Endodermal cell (in vitro differentiated cells): Measurements from ENCODE around the gene ARHGEF9. TPM values are rescaled to one million over a fixed set of nuclear protein-coding genes. Genes with fewer than 3 reads are reported as not detected.

Experiments used
- DNase-seq: peaks from one replicate; pipeline ENCODE4 v3.0.0-alpha.2; 2017
- H3K27ac ChIP-seq: 2 replicates; pipeline ENCODE4 v1.5.1; 2013; ENCODE audit warnings: mild to moderate bottlenecking, low read depth, low read length, moderate library complexity
- H3K27me3 ChIP-seq: 2 replicates; pipeline ENCODE4 v1.6.1; 2013; ENCODE audit warnings: mild to moderate bottlenecking, low read length, moderate library complexity; ENCODE audit not compliant: insufficient read depth, control insufficient read depth, poor library complexity, severe bottlenecking
- H3K36me3 ChIP-seq: 2 replicates; pipeline ENCODE4 v1.7.0; 2013; ENCODE audit warnings: mild to moderate bottlenecking, low read length, moderate library complexity; ENCODE audit not compliant: control insufficient read depth, insufficient read depth
- H3K4me1 ChIP-seq: one replicate; pipeline ENCODE4 v1.7.0; 2013; ENCODE audit warnings: low read length; ENCODE audit not compliant: control insufficient read depth, insufficient read depth
- H3K4me3 ChIP-seq: 2 replicates; pipeline ENCODE4 v1.5.1; 2013; ENCODE audit warnings: mild to moderate bottlenecking, low read length, moderate library complexity
- H3K9ac ChIP-seq: 2 replicates; pipeline ENCODE4 v1.6.1; 2013; ENCODE audit warnings: mild to moderate bottlenecking, low read length, moderate library complexity; ENCODE audit not compliant: poor library complexity, severe bottlenecking; ENCODE audit errors: extremely low read depth
- H3K9me3 ChIP-seq: 2 replicates; pipeline ENCODE4 v1.6.1; 2013; ENCODE audit warnings: mild to moderate bottlenecking, low read length, moderate library complexity; ENCODE audit not compliant: control insufficient read depth
- H3K27ac Mint-ChIP-seq: 2 replicates; pipeline ENCODE4 v1.8.0; 2020; ENCODE audit warnings: mixed read lengths
- H3K27me3 Mint-ChIP-seq: 2 replicates; pipeline ENCODE4 v1.8.0; 2021; ENCODE audit warnings: mild to moderate bottlenecking, mixed read lengths; ENCODE audit not compliant: insufficient read depth
- H3K36me3 Mint-ChIP-seq: 2 replicates; pipeline ENCODE4 v1.8.0; 2020; ENCODE audit warnings: low read depth, mixed read lengths
- H3K4me1 Mint-ChIP-seq: 2 replicates; pipeline ENCODE4 v1.8.0; 2020; ENCODE audit warnings: mixed read lengths
- H3K4me3 Mint-ChIP-seq: 2 replicates; pipeline ENCODE4 v1.8.0; 2020; ENCODE audit warnings: mild to moderate bottlenecking, moderate library complexity, mixed read lengths
- H3K9me3 Mint-ChIP-seq: 2 replicates; pipeline ENCODE4 v1.8.0; 2020; ENCODE audit warnings: mild to moderate bottlenecking, mixed read lengths
- WGBS, 2 experiments: methylation state at CpG; one replicate each; pipeline versions ENCODE4 v1.1.5 to v1.1.7; 2013; ENCODE audit warnings: missing lambda C conversion rate in 2 of 2, mixed read lengths in 1 of 2; ENCODE audit not compliant: insufficient coverage in 1 of 2, insufficient read length in 1 of 2; 5-methylcytosine and 5-hydroxymethylcytosine counted together
- microRNA-seq: library from miRNA; unstranded; fragments of <30 nt; microRNA quantifications from one replicate; pipeline ENCODE4 v1.2.0, GENCODE V29; 2020; ENCODE audit warnings: borderline microRNAs expressed
- total RNA-seq, 2 donors: library from RNA; stranded (reverse); fragmentation: NEBNext Ultra II Directional in 1 of 2; extraction: Animal tissue kit (Norgen Biotek cat#: 25700) in 1 of 2; gene quantifications; 2 replicates in 1 of 2; 3 replicates in 1 of 2; pipeline ENCODE4 v1.2.1, GENCODE V29; 2021
- TF ChIP-seq, protein P1 (sequence below): fragments of 200-600 bp; sonication (generic); conservative IDR thresholded peaks from 2 replicates; pipeline ENCODE4 v1.5.0; 2021; ENCODE audit warnings: antibody characterized with exemption, mild to moderate bottlenecking

Gene ARHGEF9
- total RNA-seq, 2 donors from 2014 or later = 12.2 to 16.8 TPM

- peaks cover 69% of the 10 kb centered on the region for H3K9me3 Mint-ChIP-seq
- H3K4me1 ChIP-seq = no peaks in the 10 kb centered on the region
- H3K9me3 ChIP-seq = no peaks in the 10 kb centered on the region
- H3K27ac ChIP-seq = no peak overlapping the region
- no peak overlapping the region for H3K4me3 ChIP-seq
- no peaks in the 10 kb centered on the region for H3K36me3 ChIP-seq
- H3K9ac ChIP-seq = no peak overlapping the region
- H3K27me3 Mint-ChIP-seq = no peaks in the 10 kb centered on the region
- peaks cover 19% of the 10 kb centered on the region for H3K36me3 Mint-ChIP-seq
- DNase-seq = no peak
- TF ChIP-seq, protein P1, sequence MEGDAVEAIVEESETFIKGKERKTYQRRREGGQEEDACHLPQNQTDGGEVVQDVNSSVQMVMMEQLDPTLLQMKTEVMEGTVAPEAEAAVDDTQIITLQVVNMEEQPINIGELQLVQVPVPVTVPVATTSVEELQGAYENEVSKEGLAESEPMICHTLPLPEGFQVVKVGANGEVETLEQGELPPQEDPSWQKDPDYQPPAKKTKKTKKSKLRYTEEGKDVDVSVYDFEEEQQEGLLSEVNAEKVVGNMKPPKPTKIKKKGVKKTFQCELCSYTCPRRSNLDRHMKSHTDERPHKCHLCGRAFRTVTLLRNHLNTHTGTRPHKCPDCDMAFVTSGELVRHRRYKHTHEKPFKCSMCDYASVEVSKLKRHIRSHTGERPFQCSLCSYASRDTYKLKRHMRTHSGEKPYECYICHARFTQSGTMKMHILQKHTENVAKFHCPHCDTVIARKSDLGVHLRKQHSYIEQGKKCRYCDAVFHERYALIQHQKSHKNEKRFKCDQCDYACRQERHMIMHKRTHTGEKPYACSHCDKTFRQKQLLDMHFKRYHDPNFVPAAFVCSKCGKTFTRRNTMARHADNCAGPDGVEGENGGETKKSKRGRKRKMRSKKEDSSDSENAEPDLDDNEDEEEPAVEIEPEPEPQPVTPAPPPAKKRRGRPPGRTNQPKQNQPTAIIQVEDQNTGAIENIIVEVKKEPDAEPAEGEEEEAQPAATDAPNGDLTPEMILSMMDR = no peak
- no peaks in the 10 kb centered on the region for H3K4me1 Mint-ChIP-seq
- WGBS, 2 experiments = 92% methylated on average over 3 of the region's 5 CpGs; no CpG with 5 or more reads in 1 of the 2 experiments
- H3K27me3 ChIP-seq = no peaks in the 10 kb centered on the region
- no peak overlapping the region for H3K27ac Mint-ChIP-seq
- H3K4me3 Mint-ChIP-seq = no peak overlapping the region
These were observed 149.3 kb downstream of the ARHGEF9 start for GRCh38 chrX:63635750-63636149.

DNA sequence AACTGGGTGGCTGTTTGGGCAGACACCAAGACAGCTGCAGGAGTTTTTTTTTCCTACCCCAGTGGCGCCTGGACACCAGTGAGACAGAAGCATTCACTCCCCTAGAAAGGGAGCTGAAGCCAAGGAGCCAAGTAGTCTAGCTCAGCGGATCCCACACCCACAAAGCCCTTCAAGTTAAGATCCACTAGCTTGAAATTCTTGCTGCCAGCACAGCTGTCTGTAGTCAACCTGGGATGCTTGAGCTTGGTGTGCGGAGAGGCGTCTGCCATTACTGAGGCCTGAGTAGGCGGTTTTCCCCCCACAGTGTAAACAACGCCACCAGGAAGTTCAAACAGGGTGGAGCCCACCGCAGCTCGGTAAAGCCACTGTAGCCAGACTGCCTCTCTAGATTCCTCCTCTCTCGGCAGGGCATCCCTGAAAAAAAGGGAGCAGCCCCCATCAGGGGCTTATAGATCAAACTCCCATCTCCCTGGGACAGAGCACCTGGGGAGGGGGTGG, 171.4 kb downstream of the ARHGEF9 start:
- no peaks in the 10 kb centered on the region for H3K27me3 ChIP-seq
- H3K36me3 ChIP-seq = no peaks in the 10 kb centered on the region
- peaks cover 75% of the 10 kb centered on the region for H3K9me3 Mint-ChIP-seq
- H3K9me3 ChIP-seq = no peaks in the 10 kb centered on the region
- no peak overlapping the region for H3K4me3 Mint-ChIP-seq
- TF ChIP-seq, protein P1 = no peak
- H3K9ac ChIP-seq = no peak overlapping the region
- DNase-seq = no peak
- no peak overlapping the region for H3K4me3 ChIP-seq
- H3K4me1 Mint-ChIP-seq = no peaks in the 10 kb centered on the region
- 78 to 89% methylated on average over 3 to 9 of the region's 9 CpGs for WGBS, 2 experiments
- H3K27ac Mint-ChIP-seq = no peak overlapping the region
- no peaks in the 10 kb centered on the region for H3K4me1 ChIP-seq
- no peaks in the 10 kb centered on the region for H3K36me3 Mint-ChIP-seq
- no peaks in the 10 kb centered on the region for H3K27me3 Mint-ChIP-seq
- H3K27ac ChIP-seq = no peak overlapping the region

- H3K27ac Mint-ChIP-seq = no peak overlapping the region
- no peaks in the 10 kb centered on the region for H3K27me3 Mint-ChIP-seq
- no peak for DNase-seq
- Histone ChIP-seq H3K9me3 (no peaks in the 10 kb centered on the region), H3K4me1 (no peaks in the 10 kb centered on the region), H3K9ac (no peak overlapping the region), H3K4me3 (no peak overlapping the region), H3K36me3 (no peaks in the 10 kb centered on the region), H3K27ac (no peak overlapping the region), H3K27me3 (no peaks in the 10 kb centered on the region)
- TF ChIP-seq, protein P1 = no peak
- 91% methylated on average over 5 of the region's 5 CpGs; no CpG with 5 or more reads in 1 of the 2 experiments for WGBS, 2 experiments
- peaks cover 54% of the 10 kb centered on the region for H3K9me3 Mint-ChIP-seq
- no peaks in the 10 kb centered on the region for H3K4me1 Mint-ChIP-seq
- no peak overlapping the region for H3K4me3 Mint-ChIP-seq
- no peaks in the 10 kb centered on the region for H3K36me3 Mint-ChIP-seq
These were observed 199.1 kb downstream of the ARHGEF9 start for GRCh38 chrX:63585936-63586335.

Small RNA genes within 50 kb of the gene (microRNA-seq; reads per million reads assigned to microRNA genes)
- 0.74 reads per million for gene MIR1468
